Activated CD4-positive, alpha-beta memory T cell treated with anti-CD3 and anti-CD28 coated beads for 36 hours (primary cell): ENCODE data around the gene PLTP. TPM values are rescaled to one million over a fixed set of nuclear protein-coding genes. Genes with fewer than 3 reads are reported as not detected.
"Not testable (repeated sequence)": the region's sequence is repeated elsewhere in the genome, so short reads cannot be mapped to it uniquely, and the experiment has no call there.

Experiments used
- CTCF ChIA-PET: fragments of 350-600 bp; sonication (Branson Sonifier 250); formaldehyde crosslinking; loops from one replicate; lab custom pipeline; 2021; ENCODE audit warnings: antibody characterized with exemption, inconsistent platforms; lab: Charles Lee
- POLR2A ChIA-PET: fragments of 350-600 bp; sonication (Branson Sonifier 250); formaldehyde crosslinking; loops from one replicate; lab custom pipeline; 2021; ENCODE audit warnings: antibody characterized with exemption; lab: Charles Lee
- DNase-seq: peaks from one replicate; pipeline ENCODE4 v3.0.0-alpha.2; 2020
- H3K27ac Mint-ChIP-seq: one replicate; pipeline ENCODE4 v1.8.0; 2021; ENCODE audit warnings: mixed read lengths
- H3K27me3 Mint-ChIP-seq: one replicate; pipeline ENCODE4 v1.8.0; 2021; ENCODE audit warnings: mixed read lengths
- H3K36me3 Mint-ChIP-seq: one replicate; pipeline ENCODE4 v1.8.0; 2021; ENCODE audit warnings: mixed read lengths
- H3K4me1 Mint-ChIP-seq: one replicate; pipeline ENCODE4 v1.8.0; 2021; ENCODE audit warnings: low read depth, mixed read lengths
- H3K4me3 Mint-ChIP-seq: one replicate; pipeline ENCODE4 v1.8.0; 2021; ENCODE audit warnings: mild to moderate bottlenecking, mixed read lengths
- H3K9me3 Mint-ChIP-seq: one replicate; pipeline ENCODE4 v1.8.0; 2021; ENCODE audit warnings: mixed read lengths
- intact Hi-C: fragments of 100-400 bp; cut with micrococcal nuclease; formaldehyde crosslinking; loops from one replicate; pipeline ENCODE4 v1.15.1; 2023
- total RNA-seq, 2 experiments: library from RNA; stranded (reverse); gene quantifications; one replicate each; pipeline ENCODE4 v1.2.3, GENCODE V29; 2021

PLTP gene, protein sequence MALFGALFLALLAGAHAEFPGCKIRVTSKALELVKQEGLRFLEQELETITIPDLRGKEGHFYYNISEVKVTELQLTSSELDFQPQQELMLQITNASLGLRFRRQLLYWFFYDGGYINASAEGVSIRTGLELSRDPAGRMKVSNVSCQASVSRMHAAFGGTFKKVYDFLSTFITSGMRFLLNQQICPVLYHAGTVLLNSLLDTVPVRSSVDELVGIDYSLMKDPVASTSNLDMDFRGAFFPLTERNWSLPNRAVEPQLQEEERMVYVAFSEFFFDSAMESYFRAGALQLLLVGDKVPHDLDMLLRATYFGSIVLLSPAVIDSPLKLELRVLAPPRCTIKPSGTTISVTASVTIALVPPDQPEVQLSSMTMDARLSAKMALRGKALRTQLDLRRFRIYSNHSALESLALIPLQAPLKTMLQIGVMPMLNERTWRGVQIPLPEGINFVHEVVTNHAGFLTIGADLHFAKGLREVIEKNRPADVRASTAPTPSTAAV
- total RNA-seq = 1 to 10 TPM; 9.4 to 9.5 TPM

GRCh38 chr20:45911486-45912343 lies at the start of gene PLTP:
PLTP (minus strand) TSS chr20:45912155; CDS start chr20:45911452, 703 bp downstream.
- CTCF ChIA-PET = no interaction called here
- Mint-ChIP-seq H3K27me3 (peaks cover 15% of the 10 kb centered on the region), H3K36me3 (no peaks in the 10 kb centered on the region), H3K4me3 (peak within 1 kb of the TSS; percentile 74), H3K27ac (no peak within 1 kb of the TSS), H3K4me1 (peaks cover 23% of the 10 kb centered on the region), H3K9me3 (no peaks in the 10 kb centered on the region)
- peak; percentile 37 for DNase-seq
- POLR2A ChIA-PET = no interaction called here
- intact Hi-C loops = loop anchor here (2.0 kb wide), 2 partner anchors 19 to 23 kb away; partner anchors contain the start of gene PCIF1

DNA sequence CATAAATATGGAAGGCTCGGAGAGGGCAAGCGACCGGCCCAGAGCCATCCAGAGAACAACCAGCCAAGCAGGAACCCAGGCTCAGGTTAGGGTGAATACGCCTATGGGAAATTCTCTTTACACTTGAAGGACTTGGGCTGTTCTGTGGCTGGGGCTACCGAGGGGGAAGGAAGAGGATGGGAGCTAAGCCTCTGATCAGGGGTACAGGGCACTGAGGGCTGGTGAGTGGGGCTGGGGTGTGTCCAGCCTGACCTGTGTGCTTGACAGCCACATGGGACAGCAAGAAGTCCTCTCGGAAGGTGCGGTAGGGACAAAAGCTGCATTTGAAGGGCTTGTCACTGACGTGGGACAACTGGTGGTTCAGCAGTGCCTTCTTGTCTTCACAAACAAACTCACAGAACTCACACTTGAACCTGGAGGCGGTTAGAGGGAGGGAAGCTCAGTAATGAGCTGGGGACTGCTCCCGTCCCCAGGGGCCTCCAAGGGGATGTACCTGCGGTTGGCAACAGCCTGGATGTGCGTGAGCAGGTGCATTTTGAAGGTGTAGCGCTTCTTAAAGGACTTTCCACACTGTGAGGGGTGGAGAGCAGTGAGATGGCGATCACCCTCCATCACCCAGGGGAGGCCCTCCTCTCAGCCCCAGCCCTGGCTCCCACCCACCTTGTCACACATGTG lies 48.1 kb upstream of the PLTP start:
- CTCF ChIA-PET = interaction anchor here (1.9 to 5.3 kb wide), 2 partner anchors 10 to 161 kb away, joined by 12 to 53 read pairs; no protein-coding TSS in a partner anchor
- peaks cover 63% of the 10 kb centered on the region for H3K36me3 Mint-ChIP-seq
- POLR2A ChIA-PET = interaction anchor here (0.9 to 1.6 kb wide), 3 partner anchors 10 to 26 kb away, joined by 3 to 6 read pairs (median 3); partner anchors contain the start of gene PCIF1
- intact Hi-C loops = no loop called here
- H3K4me1 Mint-ChIP-seq = peaks cover 2% of the 10 kb centered on the region
- H3K4me3 Mint-ChIP-seq = no peak overlapping the region
- DNase-seq = no peak
- no peaks in the 10 kb centered on the region for H3K9me3 Mint-ChIP-seq
- no peaks in the 10 kb centered on the region for H3K27me3 Mint-ChIP-seq
- H3K27ac Mint-ChIP-seq = no peak overlapping the region

DNA sequence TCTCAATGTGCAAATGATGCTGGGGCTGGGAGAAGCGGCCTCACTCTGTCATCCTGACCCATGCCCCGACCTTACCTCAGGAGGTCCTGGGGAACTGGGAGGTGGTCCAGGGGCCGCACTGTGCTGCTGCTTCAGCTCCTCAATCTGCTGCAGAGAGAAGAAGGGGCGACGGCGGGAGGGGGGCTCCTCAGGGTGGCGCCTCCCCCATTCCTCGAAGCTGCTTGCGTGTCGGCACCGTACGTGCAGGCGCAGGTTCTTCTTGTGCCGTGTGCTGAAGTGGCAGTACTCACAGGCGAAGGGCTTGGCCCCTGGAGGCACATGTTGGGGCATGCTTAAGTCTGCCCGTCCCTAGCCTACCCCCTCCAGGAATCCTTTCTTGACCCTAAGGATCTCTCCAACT lies 47.2 kb upstream of the PLTP start:
- peaks cover 61% of the 10 kb centered on the region for H3K36me3 Mint-ChIP-seq
- DNase-seq = no peak
- no peaks in the 10 kb centered on the region for H3K27me3 Mint-ChIP-seq
- H3K27ac Mint-ChIP-seq = no peak overlapping the region
- CTCF ChIA-PET = interaction anchor here (5.3 kb wide), 1 partner anchor 11 kb away, joined by 53 read pairs; no protein-coding TSS in a partner anchor
- intact Hi-C loops = no loop called here
- no peaks in the 10 kb centered on the region for H3K4me1 Mint-ChIP-seq
- POLR2A ChIA-PET = interaction anchor here (0.6 to 2.7 kb wide), 3 partner anchors 10 to 142 kb away, joined by 3 to 10 read pairs (median 3); no protein-coding TSS in a partner anchor
- no peak overlapping the region for H3K4me3 Mint-ChIP-seq
- H3K9me3 Mint-ChIP-seq = no peaks in the 10 kb centered on the region

DNA sequence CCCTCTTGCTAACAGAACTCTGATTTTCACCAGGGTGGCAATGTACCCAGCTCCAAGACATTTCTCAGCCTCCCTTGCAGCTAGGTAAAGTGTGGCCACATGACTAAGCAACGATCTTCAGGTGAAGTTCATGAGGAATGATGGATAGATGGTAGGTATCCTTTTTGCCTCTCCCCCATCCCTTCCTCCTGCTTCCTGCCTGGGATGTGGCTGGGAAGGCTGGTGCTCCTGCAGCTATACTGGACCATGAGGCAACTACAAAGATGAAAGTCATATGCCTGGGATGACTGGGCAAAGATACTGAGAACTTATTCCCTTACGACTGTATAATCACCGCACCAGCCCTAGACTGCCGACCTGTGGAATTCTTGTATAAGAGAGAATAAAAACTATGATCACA lies 46.6 kb upstream of the PLTP start:
- no peaks in the 10 kb centered on the region for H3K27me3 Mint-ChIP-seq
- H3K4me3 Mint-ChIP-seq = no peak overlapping the region
- no peaks in the 10 kb centered on the region for H3K4me1 Mint-ChIP-seq
- peaks cover 58% of the 10 kb centered on the region for H3K36me3 Mint-ChIP-seq
- intact Hi-C loops = no loop called here
- no peak for DNase-seq
- CTCF ChIA-PET = interaction anchor here (1.0 to 5.3 kb wide), 2 partner anchors 11 to 24 kb away, joined by 3 to 53 read pairs; partner anchors contain the start of gene PCIF1
- no peaks in the 10 kb centered on the region for H3K9me3 Mint-ChIP-seq
- POLR2A ChIA-PET = interaction anchor here (0.6 to 2.7 kb wide), 3 partner anchors 9 to 141 kb away, joined by 3 to 10 read pairs (median 3); partner anchors contain the start of gene PCIF1
- no peak overlapping the region for H3K27ac Mint-ChIP-seq

GRCh38 chr20:45957021-45957941 lies 45.3 kb upstream of the PLTP start:
- ChIA-PET POLR2A (interaction anchor here (2.7 kb wide), 1 partner anchor 8 kb away, joined by 10 read pairs; no protein-coding TSS in a partner anchor), CTCF (interaction anchor here (1.0 to 5.3 kb wide), 2 partner anchors 13 to 23 kb away, joined by 3 to 53 read pairs; partner anchors contain the start of gene PCIF1)
- Mint-ChIP-seq H3K27ac (no peak overlapping the region), H3K36me3 (peaks cover 49% of the 10 kb centered on the region), H3K27me3 (no peaks in the 10 kb centered on the region), H3K4me3 (no peak overlapping the region), H3K9me3 (no peaks in the 10 kb centered on the region), H3K4me1 (no peaks in the 10 kb centered on the region)
- intact Hi-C loops = no loop called here
- no peak for DNase-seq

GRCh38 chr20:45956326-45956725 lies 44.4 kb upstream of the PLTP start:
- H3K9me3 Mint-ChIP-seq, H3K27ac Mint-ChIP-seq, CTCF ChIA-PET, H3K27me3 Mint-ChIP-seq, intact Hi-C loops, POLR2A ChIA-PET, DNase-seq, H3K4me1 Mint-ChIP-seq, H3K4me3 Mint-ChIP-seq: not testable (repeated sequence)
- peaks cover 50% of the 10 kb centered on the region for H3K36me3 Mint-ChIP-seq

GRCh38 chr20:45953672-45954071 lies 41.7 kb upstream of the PLTP start:
- ChIA-PET CTCF (interaction anchor here (3.5 kb wide), 1 partner anchor 16 kb away, joined by 24 read pairs; no protein-coding TSS in a partner anchor), POLR2A (no interaction called here)
- DNase-seq = no peak
- no peaks in the 10 kb centered on the region for H3K27me3 Mint-ChIP-seq
- intact Hi-C loops = no loop called here
- no peak overlapping the region for H3K4me3 Mint-ChIP-seq
- no peaks in the 10 kb centered on the region for H3K9me3 Mint-ChIP-seq
- H3K27ac Mint-ChIP-seq = no peak overlapping the region
- no peaks in the 10 kb centered on the region for H3K4me1 Mint-ChIP-seq
- peaks cover 34% of the 10 kb centered on the region for H3K36me3 Mint-ChIP-seq

- H3K27ac Mint-ChIP-seq = no peak overlapping the region
- intact Hi-C loops = no loop called here
- H3K36me3 Mint-ChIP-seq = peaks cover 31% of the 10 kb centered on the region
- no peaks in the 10 kb centered on the region for H3K27me3 Mint-ChIP-seq
- H3K4me3 Mint-ChIP-seq = no peak overlapping the region
- ChIA-PET POLR2A (interaction anchor here (0.9 kb wide), 1 partner anchor 18 kb away, joined by 3 read pairs; the partner anchor contains the start of gene PCIF1), CTCF (interaction anchor here (3.5 kb wide), 1 partner anchor 17 kb away, joined by 24 read pairs; no protein-coding TSS in a partner anchor)
- no peaks in the 10 kb centered on the region for H3K9me3 Mint-ChIP-seq
- H3K4me1 Mint-ChIP-seq = no peaks in the 10 kb centered on the region
- DNase-seq = no peak
These were observed 40.9 kb upstream of the PLTP start for GRCh38 chr20:45952861-45953260.

- Mint-ChIP-seq H3K27ac (no peak overlapping the region), H3K4me1 (no peaks in the 10 kb centered on the region), H3K36me3 (peaks cover 31% of the 10 kb centered on the region), H3K27me3 (no peaks in the 10 kb centered on the region), H3K9me3 (no peaks in the 10 kb centered on the region), H3K4me3 (no peak overlapping the region)
- DNase-seq = no peak
- POLR2A ChIA-PET = interaction anchor here (0.9 kb wide), 1 partner anchor 17 kb away, joined by 3 read pairs; the partner anchor contains the start of gene PCIF1
- intact Hi-C loops = no loop called here
- CTCF ChIA-PET = interaction anchor here (3.5 kb wide), 1 partner anchor 17 kb away, joined by 24 read pairs; no protein-coding TSS in a partner anchor
These were observed 40.2 kb upstream of the PLTP start for GRCh38 chr20:45951925-45952834.
